Fibroblast of lung (primary cell): Measurements from ENCODE around the gene DPEP3. TPM values are rescaled to one million over a fixed set of nuclear protein-coding genes. Genes with fewer than 3 reads are reported as not detected.

Source experiments
- DNase-seq, 2 donors: peaks; one replicate each; pipeline versions ENCODE4 v3.0.0 to v3.0.0-alpha.2; 2010; ENCODE audit warnings: low read depth in 2 of 2
- H2AFZ ChIP-seq: 2 replicates; pipeline ENCODE4 v1.5.1; 2012; ENCODE audit warnings: low read length, control low read depth, inconsistent platforms
- H3K27ac ChIP-seq: 2 replicates; pipeline ENCODE4 v1.5.1; 2011; ENCODE audit warnings: low read length, control low read depth; ENCODE audit not compliant: insufficient read depth
- H3K27me3 ChIP-seq: 2 replicates; pipeline ENCODE4 v1.5.1; 2011; ENCODE audit warnings: mild to moderate bottlenecking, low read length; ENCODE audit not compliant: control insufficient read depth, insufficient read depth
- H3K36me3 ChIP-seq: 2 replicates; pipeline ENCODE4 v1.5.1; 2011; ENCODE audit warnings: low read length; ENCODE audit not compliant: control insufficient read depth, insufficient read depth
- H3K4me1 ChIP-seq: 2 replicates; pipeline ENCODE4 v1.5.1; 2011; ENCODE audit warnings: low read length; ENCODE audit not compliant: control insufficient read depth, insufficient read depth; ENCODE audit errors: extremely low read depth
- H3K4me2 ChIP-seq: 2 replicates; pipeline ENCODE4 v1.5.1; 2011; ENCODE audit warnings: low read length, control low read depth; ENCODE audit not compliant: insufficient read depth; ENCODE audit errors: extremely low read depth
- H3K4me3 ChIP-seq, 4 experiments: fragments of 200-600 bp in 1 of 4; sonication (generic) in 1 of 4; replicated peaks in 1 of 4; 2 replicates each; pipeline ENCODE4 v1.5.1; 2011 to 2016; ENCODE audit warnings: low read length in 4 of 4, low read depth in 3 of 4, mild to moderate bottlenecking in 3 of 4, control low read depth in 2 of 4, inconsistent platforms in 1 of 4, mixed read lengths in 1 of 4; ENCODE audit not compliant: insufficient read depth in 1 of 4; ENCODE audit errors: control extremely low read depth in 1 of 4
- H3K79me2 ChIP-seq: 2 replicates; pipeline ENCODE4 v1.5.1; 2012; ENCODE audit warnings: mild to moderate bottlenecking, low read length, inconsistent platforms; ENCODE audit not compliant: control insufficient read depth, insufficient read depth
- H3K9ac ChIP-seq: 2 replicates; pipeline ENCODE4 v1.5.1; 2011; ENCODE audit warnings: mild to moderate bottlenecking, low read length, control low read depth; ENCODE audit not compliant: insufficient read depth
- H3K9me3 ChIP-seq: 2 replicates; pipeline ENCODE4 v1.5.1; 2012; ENCODE audit warnings: low read depth, low read length; ENCODE audit not compliant: control insufficient read depth, insufficient read depth
- H4K20me1 ChIP-seq: 2 replicates; pipeline ENCODE4 v1.5.1; 2011; ENCODE audit warnings: low read length; ENCODE audit not compliant: control insufficient read depth, insufficient read depth; ENCODE audit errors: extremely low read depth
- CTCF ChIP-seq, 2 donors: IDR thresholded peaks in 1 of 2; conservative IDR thresholded peaks in 1 of 2; 1 replicate in 1 of 2; 2 replicates in 1 of 2; pipeline ENCODE4 v1.5.1; 2011 to 2012; ENCODE audit warnings: low read length in 2 of 2, control low read depth in 1 of 2, inconsistent platforms in 1 of 2, low read depth in 1 of 2, mild to moderate bottlenecking in 1 of 2
- EZH2 ChIP-seq: IDR thresholded peaks from 2 replicates; pipeline ENCODE4 v1.5.1; 2012; ENCODE audit warnings: low read length, control low read depth, mild to moderate bottlenecking; ENCODE audit errors: missing control alignments
- polyA plus RNA-seq, 2 donors: library from polyadenylated mRNA; depleted of rRNA in 1 of 2; stranded (reverse) in 1 of 2; unstranded in 1 of 2; fragments of >200 nt; gene quantifications; 2 replicates each; pipeline ENCODE4 v1.2.1, GENCODE V29; 2011 to 2012; ENCODE audit warnings: missing spikeins in 1 of 2
- total RNA-seq: library from RNA; depleted of rRNA; stranded (reverse); fragments of >200 nt; gene quantifications from 2 replicates; pipeline ENCODE4 v1.2.1, GENCODE V29; 2014

The DPEP3 gene
- total and polyA plus RNA-seq, 2 donors (not counting 1 experiment from before 2014, with no cell fraction given) = not detected

GRCh38 chr16:67951485-67951884, 28.8 kb downstream of the DPEP3 start:
- H3K9me3 ChIP-seq = no peaks in the 10 kb centered on the region
- peak overlapping the region; percentile 57 for H3K27ac ChIP-seq
- no peaks in the 10 kb centered on the region for H3K27me3 ChIP-seq
- no peak overlapping the region for H3K4me2 ChIP-seq
- DNase-seq = no peak
- no peak overlapping the region for H3K4me3 ChIP-seq
- TF ChIP-seq EZH2 (no peak), CTCF (conservative IDR thresholded peaks at IDR 0.05 in 1 of 2, IDR thresholded peaks at IDR 0.05 in 1 of 2; ENCODE audit: low read depth in 1 of 2, low read length in 2 of 2) (no peak)
- peaks cover 57% of the 10 kb centered on the region for H3K36me3 ChIP-seq
- H3K79me2 ChIP-seq = peaks cover 2% of the 10 kb centered on the region
- H3K4me1 ChIP-seq = peaks cover 7% of the 10 kb centered on the region
- no peak overlapping the region for H2AFZ ChIP-seq
- no peaks in the 10 kb centered on the region for H4K20me1 ChIP-seq
- no peak overlapping the region for H3K9ac ChIP-seq

GRCh38 chr16:67950335-67950843, 29.9 kb downstream of the DPEP3 start:
- no peaks in the 10 kb centered on the region for H4K20me1 ChIP-seq
- TF ChIP-seq EZH2 (no peak), CTCF (conservative IDR thresholded peaks at IDR 0.05 in 1 of 2, IDR thresholded peaks at IDR 0.05 in 1 of 2; ENCODE audit: low read depth in 1 of 2, low read length in 2 of 2) (no peak)
- H3K27me3 ChIP-seq = no peaks in the 10 kb centered on the region
- no peak overlapping the region for H3K4me3 ChIP-seq
- H3K4me2 ChIP-seq = no peak overlapping the region
- no peaks in the 10 kb centered on the region for H3K9me3 ChIP-seq
- peaks cover 2% of the 10 kb centered on the region for H3K79me2 ChIP-seq
- H3K36me3 ChIP-seq = peaks cover 65% of the 10 kb centered on the region
- H2AFZ ChIP-seq = no peak overlapping the region
- H3K27ac ChIP-seq = no peak overlapping the region
- DNase-seq = no peak
- H3K4me1 ChIP-seq = peaks cover 7% of the 10 kb centered on the region
- H3K9ac ChIP-seq = no peak overlapping the region

- no peaks in the 10 kb centered on the region for H3K27me3 ChIP-seq
- no peak overlapping the region for H2AFZ ChIP-seq
- peaks cover 67% of the 10 kb centered on the region for H3K36me3 ChIP-seq
- peaks cover 7% of the 10 kb centered on the region for H3K4me1 ChIP-seq
- no peaks in the 10 kb centered on the region for H3K9me3 ChIP-seq
- DNase-seq = no peak
- H3K4me3 ChIP-seq = no peak overlapping the region
- no peak overlapping the region for H3K27ac ChIP-seq
- H4K20me1 ChIP-seq = no peaks in the 10 kb centered on the region
- no peak overlapping the region for H3K9ac ChIP-seq
- H3K79me2 ChIP-seq = peaks cover 2% of the 10 kb centered on the region
- TF ChIP-seq CTCF (conservative IDR thresholded peaks at IDR 0.05 in 1 of 2, IDR thresholded peaks at IDR 0.05 in 1 of 2; ENCODE audit: low read depth in 1 of 2, low read length in 2 of 2) (no peak), EZH2 (no peak)
- H3K4me2 ChIP-seq = no peak overlapping the region
Measured at GRCh38 chr16:67949645-67950044, 30.7 kb downstream of the DPEP3 start.
